Parathyroid adenoma (tissue), 2 donors: ENCODE results near the gene PID1.

Experiments used
- H2AFZ ChIP-seq: fragments of 300-600 bp; sonication (generic); one replicate; pipeline ENCODE4 v1.7.0; 2017; ENCODE audit warnings: antibody characterized with exemption, mild to moderate bottlenecking
- H3K27ac ChIP-seq: fragments of 300-600 bp; sonication (generic); one replicate; pipeline ENCODE4 v1.7.0; 2017
- H3K27me3 ChIP-seq: fragments of 300-600 bp; sonication (generic); one replicate; pipeline ENCODE4 v1.7.0; 2017; ENCODE audit warnings: low read length; ENCODE audit not compliant: control insufficient read depth, insufficient read depth
- H3K36me3 ChIP-seq: fragments of 300-600 bp; sonication (generic); one replicate; pipeline ENCODE4 v1.7.0; 2017; ENCODE audit warnings: low read length; ENCODE audit not compliant: control insufficient read depth, insufficient read depth
- H3K4me1 ChIP-seq: fragments of 300-600 bp; sonication (generic); one replicate; pipeline ENCODE4 v1.7.0; 2017; ENCODE audit warnings: control low read depth
- H3K4me2 ChIP-seq: fragments of 300-600 bp; sonication (generic); one replicate; pipeline ENCODE4 v1.7.0; 2017; ENCODE audit warnings: low read length
- H3K4me3 ChIP-seq: fragments of 300-600 bp; sonication (generic); one replicate; pipeline ENCODE4 v1.7.0; 2017; ENCODE audit warnings: low read depth, low read length
- H3K79me2 ChIP-seq: fragments of 300-600 bp; sonication (generic); one replicate; pipeline ENCODE4 v1.7.0; 2017; ENCODE audit warnings: control low read depth
- H3K9ac ChIP-seq: fragments of 300-600 bp; sonication (generic); one replicate; pipeline ENCODE4 v1.7.0; 2017; ENCODE audit warnings: mild to moderate bottlenecking
- H3K9me3 ChIP-seq: fragments of 300-600 bp; sonication (generic); one replicate; pipeline ENCODE4 v1.7.0; 2017; ENCODE audit warnings: low read length; ENCODE audit not compliant: control insufficient read depth
- CTCF ChIP-seq: fragments of 300-600 bp; sonication (generic); IDR thresholded peaks from one replicate; pipeline ENCODE4 v1.7.0; 2017; ENCODE audit warnings: antibody characterized with exemption, mild to moderate bottlenecking
- donor health status: primary hyperparathyroidism.

Gene PID1

GRCh38 chr2:229270551-229271410 is at the start of gene PID1:
PID1 (minus strand) TSS chr2:229271287; CDS start chr2:229271043, 244 bp downstream.
- TF ChIP-seq CTCF, result no peak
- H3K27ac ChIP-seq, result no peak within 1 kb of the TSS
- H3K9me3 ChIP-seq, result no peaks in the 10 kb centered on the region

DNA sequence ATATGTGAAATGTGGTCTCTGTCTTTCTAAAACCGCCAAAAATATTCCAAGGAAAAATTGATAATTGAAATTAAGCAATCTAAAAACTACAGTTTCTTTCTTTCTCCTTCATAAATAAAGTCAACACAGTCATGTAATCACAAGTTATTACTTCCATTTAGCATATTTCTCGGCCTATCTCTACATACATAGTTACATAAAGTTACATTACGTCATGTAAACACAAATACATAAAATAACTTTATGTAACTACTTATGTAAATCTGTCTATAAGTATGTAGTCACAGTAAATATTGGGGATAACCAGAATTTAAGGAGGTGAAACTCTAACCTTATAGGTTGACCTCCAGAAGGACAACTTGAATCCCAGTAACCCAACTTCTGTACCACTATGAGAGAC is 48.5 kb upstream of the PID1 start:
- no peaks in the 10 kb centered on the region for H3K9me3 ChIP-seq

More at GRCh38 chr2:229270551-229271410, at the start of gene PID1:
- H3K9ac ChIP-seq, result no peak within 1 kb of the TSS
- H3K27me3 ChIP-seq, result no peaks in the 10 kb centered on the region
- H2AFZ ChIP-seq, result peak within 1 kb of the TSS; percentile 90
- peaks cover 2% of the 10 kb centered on the region for H3K4me1 ChIP-seq
- peak within 1 kb of the TSS; percentile 41 for H3K4me3 ChIP-seq
- H3K36me3 ChIP-seq, result no peaks in the 10 kb centered on the region
- peak within 1 kb of the TSS; percentile 65 for H3K4me2 ChIP-seq
- no peaks in the 10 kb centered on the region for H3K79me2 ChIP-seq

GRCh38 chr2:229314117-229314516 is 43.0 kb upstream of the PID1 start:
- Histone ChIP-seq H3K79me2 (no peaks in the 10 kb centered on the region), H3K36me3 (no peaks in the 10 kb centered on the region), H3K27ac (no peak overlapping the region), H3K9ac (no peak overlapping the region), H3K9me3 (no peaks in the 10 kb centered on the region), H3K4me3 (no peak overlapping the region), H3K4me2 (no peak overlapping the region), H2AFZ (no peak overlapping the region), H3K4me1 (no peaks in the 10 kb centered on the region), H3K27me3 (no peaks in the 10 kb centered on the region)
- TF ChIP-seq CTCF, result no peak

More for the DNA sequence above, 48.5 kb upstream of the PID1 start:
- no peak overlapping the region for H2AFZ ChIP-seq
- H3K79me2 ChIP-seq, result no peaks in the 10 kb centered on the region
- H3K27me3 ChIP-seq, result no peaks in the 10 kb centered on the region
- no peak overlapping the region for H3K9ac ChIP-seq
- H3K4me3 ChIP-seq, result no peak overlapping the region
- H3K4me2 ChIP-seq, result no peak overlapping the region
- no peaks in the 10 kb centered on the region for H3K4me1 ChIP-seq
- TF ChIP-seq CTCF, result no peak
- no peaks in the 10 kb centered on the region for H3K36me3 ChIP-seq
- H3K27ac ChIP-seq, result no peak overlapping the region

DNA sequence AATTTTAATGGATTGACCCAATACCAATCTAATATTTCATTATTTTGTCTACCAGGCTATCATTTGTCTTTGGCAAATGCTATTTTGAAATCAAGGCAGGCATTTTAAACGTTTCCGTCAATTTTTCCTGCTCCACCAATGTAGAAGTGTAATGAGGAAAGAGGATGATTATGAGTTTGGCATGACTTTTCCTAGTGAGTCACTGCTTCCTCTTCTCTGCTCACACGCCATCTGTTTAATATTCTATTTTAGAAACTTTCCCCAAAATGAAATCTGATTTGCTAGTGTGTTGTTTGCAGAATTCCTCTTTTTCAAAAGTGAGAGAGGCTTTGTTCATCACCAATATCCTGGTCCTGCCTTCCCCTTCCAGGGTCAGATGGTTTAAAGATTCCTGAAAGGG is 42.5 kb upstream of the PID1 start:
- Histone ChIP-seq H3K4me2 (no peak overlapping the region), H3K36me3 (no peaks in the 10 kb centered on the region), H3K27ac (no peak overlapping the region), H3K4me1 (no peaks in the 10 kb centered on the region), H3K79me2 (no peaks in the 10 kb centered on the region), H3K4me3 (no peak overlapping the region), H2AFZ (no peak overlapping the region), H3K9me3 (no peaks in the 10 kb centered on the region), H3K27me3 (no peaks in the 10 kb centered on the region), H3K9ac (no peak overlapping the region)
- TF ChIP-seq CTCF, result no peak

GRCh38 chr2:229301237-229301636 is 30.1 kb upstream of the PID1 start:
- Histone ChIP-seq H3K79me2 (no peaks in the 10 kb centered on the region), H3K27me3 (no peaks in the 10 kb centered on the region), H2AFZ (peak overlapping the region; percentile 11), H3K4me2 (no peak overlapping the region), H3K4me1 (peaks cover 6% of the 10 kb centered on the region), H3K9ac (no peak overlapping the region), H3K27ac (no peak overlapping the region), H3K9me3 (no peaks in the 10 kb centered on the region), H3K4me3 (no peak overlapping the region), H3K36me3 (no peaks in the 10 kb centered on the region)
- TF ChIP-seq CTCF, result no peak
